SJCRH30 (cell line): Measurements from ENCODE around the gene GARIN5A. TPM values are rescaled to one million over a fixed set of nuclear protein-coding genes. Genes with fewer than 3 reads are reported as not detected.
"Not testable (repeated sequence)": the region's sequence is repeated elsewhere in the genome, so short reads cannot be mapped to it uniquely, and the experiment has no call there.

ENCODE experiments used
- DNase-seq, 2 experiments: peaks; one replicate each; pipeline ENCODE4 v3.0.0-alpha.2; 2015 to 2020
- H3K27ac ChIP-seq: fragments of 250-450 bp; sonication (Bioruptor Pico); 2 replicates; pipeline ENCODE4 v1.5.1; 2020; ENCODE audit warnings: mild to moderate bottlenecking, moderate library complexity
- H3K27me3 ChIP-seq: fragments of 250-450 bp; sonication (Bioruptor Pico); 2 replicates; pipeline ENCODE4 v1.5.1; 2020; ENCODE audit warnings: mild to moderate bottlenecking, moderate library complexity
- H3K36me3 ChIP-seq: fragments of 250-450 bp; sonication (Bioruptor Pico); 2 replicates; pipeline ENCODE4 v1.5.1; 2020; ENCODE audit warnings: mild to moderate bottlenecking, moderate library complexity
- H3K4me1 ChIP-seq: fragments of 250-450 bp; sonication (Bioruptor Pico); 2 replicates; pipeline ENCODE4 v1.5.1; 2020; ENCODE audit warnings: mild to moderate bottlenecking, moderate library complexity
- H3K4me3 ChIP-seq: fragments of 250-450 bp; sonication (Bioruptor Pico); 2 replicates; pipeline ENCODE4 v1.5.1; 2020; ENCODE audit warnings: mild to moderate bottlenecking, moderate library complexity
- H3K9me3 ChIP-seq: fragments of 250-450 bp; sonication (Bioruptor Pico); replicated peaks from 2 replicates; pipeline ENCODE4 v1.5.1; 2020; ENCODE audit warnings: mild to moderate bottlenecking, moderate library complexity
- total RNA-seq: library from RNA; depleted of rRNA; stranded (reverse); fragments of >200 nt; shearing (Covaris generic); gene quantifications from 2 replicates; pipeline ENCODE4 v1.2.3, GENCODE V29; 2014

The GARIN5A gene
- total RNA-seq, 1 experiment from 2014 or later, result 1.2 TPM

GRCh38 chr19:50485284-50485955, 8.8 kb upstream of the GARIN5A start:
- no peak for DNase-seq
- no peak overlapping the region for H3K27ac ChIP-seq
- no peak overlapping the region for H3K4me3 ChIP-seq

DNA sequence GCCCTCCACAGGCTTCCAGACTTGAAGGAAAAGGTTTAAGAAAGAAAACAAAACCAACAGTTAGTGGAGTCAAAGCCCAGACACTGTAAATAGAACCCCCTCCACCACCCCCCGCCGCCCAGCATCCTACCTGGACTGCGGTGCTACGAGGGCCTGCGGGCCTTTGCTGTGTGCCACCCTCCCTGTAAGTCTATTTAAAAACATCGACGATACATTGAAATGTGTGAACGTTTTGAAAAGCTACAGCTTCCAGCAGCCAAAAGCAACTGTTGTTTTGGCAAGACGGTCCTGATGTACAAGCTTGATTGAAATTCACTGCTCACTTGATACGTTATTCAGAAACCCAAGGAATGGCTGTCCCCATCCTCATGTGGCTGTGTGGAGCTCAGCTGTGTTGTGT, 6.3 kb upstream of the GARIN5A start:
- Histone ChIP-seq H3K4me3 (no peak overlapping the region), H3K27me3 (no peaks in the 10 kb centered on the region), H3K36me3 (peaks cover 22% of the 10 kb centered on the region), H3K9me3 (no peaks in the 10 kb centered on the region), H3K27ac (no peak overlapping the region), H3K4me1 (no peaks in the 10 kb centered on the region)
- DNase-seq, result no peak

More at GRCh38 chr19:50485284-50485955, 8.8 kb upstream of the GARIN5A start:
- H3K4me1 ChIP-seq, result peaks cover 13% of the 10 kb centered on the region
- no peaks in the 10 kb centered on the region for H3K9me3 ChIP-seq
- H3K27me3 ChIP-seq, result no peaks in the 10 kb centered on the region
- peaks cover 22% of the 10 kb centered on the region for H3K36me3 ChIP-seq

GRCh38 chr19:50482271-50482855, 5.7 kb upstream of the GARIN5A start:
- Histone ChIP-seq H3K27ac (no peak overlapping the region), H3K4me1 (no peaks in the 10 kb centered on the region; the same call in 1 of the 2 replicates), H3K36me3 (peaks cover 16% of the 10 kb centered on the region), H3K4me3 (no peak overlapping the region), H3K27me3 (no peaks in the 10 kb centered on the region), H3K9me3 (no peaks in the 10 kb centered on the region)
- no peak for DNase-seq

- no peak overlapping the region for H3K27ac ChIP-seq
- no peaks in the 10 kb centered on the region for H3K9me3 ChIP-seq
- H3K27me3 ChIP-seq, result no peaks in the 10 kb centered on the region
- H3K4me1 ChIP-seq, result no peaks in the 10 kb centered on the region; the same call in 1 of the 2 replicates
- peaks cover 8% of the 10 kb centered on the region for H3K36me3 ChIP-seq
- no peak for DNase-seq
- H3K4me3 ChIP-seq, result no peak overlapping the region
These were observed 4.9 kb upstream of the GARIN5A start for GRCh38 chr19:50481351-50482149.

DNA sequence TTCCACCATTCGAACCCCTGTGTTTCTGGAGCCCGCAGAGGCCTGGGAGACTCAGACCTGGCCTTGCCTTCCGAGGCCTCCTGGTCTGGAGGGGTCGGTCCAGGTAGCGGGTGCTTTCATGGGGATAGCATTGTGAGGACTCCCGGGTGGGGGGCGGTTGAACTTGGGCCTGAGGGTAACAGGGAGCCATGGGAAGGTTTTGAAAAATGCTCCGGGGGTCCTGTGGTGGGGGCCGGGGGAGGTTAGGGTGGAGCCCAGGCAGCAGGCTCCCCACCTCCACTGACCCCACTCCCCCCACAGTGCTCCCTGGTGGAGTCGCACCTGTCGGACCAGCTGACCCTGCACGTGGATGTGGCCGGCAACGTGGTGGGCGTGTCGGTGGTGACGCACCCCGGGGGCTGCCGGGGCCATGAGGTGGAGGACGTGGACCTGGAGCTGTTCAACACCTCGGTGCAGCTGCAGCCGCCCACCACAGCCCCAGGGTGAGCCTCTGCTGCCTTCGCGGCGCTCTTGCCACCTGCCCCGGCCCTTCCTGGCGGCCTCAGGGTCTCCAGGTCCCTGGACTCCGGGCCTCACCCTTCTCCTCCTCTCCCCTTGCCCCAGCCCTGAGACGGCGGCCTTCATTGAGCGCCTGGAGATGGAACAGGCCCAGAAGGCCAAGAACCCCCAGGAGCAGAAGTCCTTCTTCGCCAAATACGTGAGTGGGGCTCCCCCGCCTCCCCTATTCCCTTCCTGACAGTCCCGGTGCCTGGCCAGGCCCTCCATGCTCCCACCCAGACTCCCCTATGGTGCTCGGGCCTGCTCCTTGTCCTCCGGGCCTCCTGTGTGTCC, 3.8 kb upstream of the GARIN5A start:
- no peak for DNase-seq
- Histone ChIP-seq H3K4me1 (no peaks in the 10 kb centered on the region; the same call in 1 of the 2 replicates), H3K4me3 (no peak overlapping the region), H3K27me3 (no peaks in the 10 kb centered on the region), H3K36me3 (no peaks in the 10 kb centered on the region), H3K9me3 (no peaks in the 10 kb centered on the region), H3K27ac (no peak overlapping the region)

GRCh38 chr19:50479761-50480251, 3.2 kb upstream of the GARIN5A start:
- H3K4me1 ChIP-seq, result no peaks in the 10 kb centered on the region; the same call in 1 of the 2 replicates
- no peaks in the 10 kb centered on the region for H3K36me3 ChIP-seq
- no peaks in the 10 kb centered on the region for H3K27me3 ChIP-seq
- H3K9me3 ChIP-seq, result no peaks in the 10 kb centered on the region
- H3K4me3 ChIP-seq, result no peak overlapping the region
- DNase-seq, result no peak
- no peak overlapping the region for H3K27ac ChIP-seq

DNA sequence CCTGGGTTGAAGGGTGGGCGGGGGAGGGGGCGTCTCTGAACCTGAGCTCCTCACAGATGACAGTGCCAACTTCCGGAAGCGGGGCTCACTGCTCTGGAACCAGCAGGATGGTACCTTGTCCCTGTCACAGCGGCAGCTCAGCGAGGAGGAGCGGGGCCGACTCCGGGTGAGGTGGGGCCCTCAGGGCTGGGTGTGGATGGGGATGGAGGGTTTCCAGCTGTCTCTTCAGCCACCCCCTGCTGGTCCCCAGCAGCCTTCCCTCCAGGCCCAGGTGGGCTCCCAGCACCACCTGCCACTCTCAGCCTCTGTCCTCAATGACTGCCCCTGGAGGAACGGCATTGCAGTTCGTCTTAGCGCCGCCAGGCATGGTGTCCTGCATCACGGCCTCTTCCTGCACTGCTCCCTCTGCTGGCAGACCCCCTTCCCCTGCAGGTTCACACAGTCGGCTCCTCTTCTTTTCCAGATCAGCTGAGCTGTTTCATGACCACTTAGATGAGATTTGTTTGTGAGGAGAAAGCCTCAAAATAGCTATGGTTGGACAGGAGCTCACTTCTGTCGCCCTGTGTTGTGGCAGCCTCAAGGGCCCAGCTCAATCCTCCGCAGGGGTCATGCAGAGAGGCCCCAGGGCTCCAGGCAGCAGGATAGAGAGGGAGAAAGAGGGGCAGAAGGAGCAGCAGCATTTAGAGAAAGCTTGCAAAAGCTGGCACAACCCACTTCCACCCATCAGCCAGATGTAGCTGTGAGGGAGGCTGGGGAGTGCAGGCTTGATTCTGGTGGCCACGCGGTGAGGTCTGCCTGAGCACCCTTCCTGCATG, 2.5 kb upstream of the GARIN5A start:
- DNase-seq, result peak; percentile 73 to 77

DNA sequence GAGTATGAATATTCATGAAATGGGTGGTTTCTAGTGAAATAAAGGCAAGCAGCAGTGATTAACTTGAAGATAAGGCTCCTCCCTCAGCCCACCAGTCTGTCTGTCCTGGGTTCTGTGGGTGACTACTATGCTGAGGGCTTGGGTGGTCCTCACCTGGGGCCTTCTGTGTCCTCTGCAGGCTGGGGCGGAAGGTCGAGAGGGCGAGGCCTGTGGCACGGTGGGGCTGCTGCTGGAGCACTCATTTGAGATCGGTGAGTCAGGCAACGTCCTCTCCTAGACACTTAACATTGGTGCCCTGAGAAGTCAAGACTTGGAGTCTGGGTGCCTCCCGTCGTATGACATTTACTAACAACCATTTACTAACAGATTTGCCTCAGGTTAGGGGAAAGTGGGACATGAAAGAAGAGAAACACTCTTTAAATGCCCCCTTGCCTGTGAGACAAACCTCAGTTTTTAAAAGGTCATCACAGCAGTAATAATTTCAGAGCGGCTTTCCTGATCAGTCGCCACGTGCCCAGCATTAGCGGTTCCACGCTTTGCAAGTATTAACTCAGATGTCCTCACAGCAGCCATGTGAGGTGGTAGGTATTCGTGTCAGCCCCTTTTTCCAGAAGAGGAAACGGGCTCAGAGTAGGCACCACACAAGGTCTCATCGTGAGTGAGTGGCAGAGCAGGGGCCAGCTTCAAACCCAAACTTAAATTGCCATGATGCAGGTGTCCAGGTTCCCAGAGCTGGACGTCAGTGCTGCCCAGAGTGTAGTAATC, 1.3 kb upstream of the GARIN5A start:
- no peak overlapping the region for H3K4me3 ChIP-seq
- H3K4me1 ChIP-seq, result no peaks in the 10 kb centered on the region; the same call in 1 of the 2 replicates
- no peaks in the 10 kb centered on the region for H3K9me3 ChIP-seq
- no peak for DNase-seq
- no peak overlapping the region for H3K27ac ChIP-seq
- H3K36me3 ChIP-seq, result no peaks in the 10 kb centered on the region
- no peaks in the 10 kb centered on the region for H3K27me3 ChIP-seq

More for the DNA sequence above, 2.5 kb upstream of the GARIN5A start:
- Histone ChIP-seq H3K4me1 (no peaks in the 10 kb centered on the region; the same call in 1 of the 2 replicates), H3K27ac (no peak overlapping the region), H3K36me3 (no peaks in the 10 kb centered on the region), H3K27me3 (no peaks in the 10 kb centered on the region), H3K4me3 (no peak overlapping the region), H3K9me3 (no peaks in the 10 kb centered on the region)

DNA sequence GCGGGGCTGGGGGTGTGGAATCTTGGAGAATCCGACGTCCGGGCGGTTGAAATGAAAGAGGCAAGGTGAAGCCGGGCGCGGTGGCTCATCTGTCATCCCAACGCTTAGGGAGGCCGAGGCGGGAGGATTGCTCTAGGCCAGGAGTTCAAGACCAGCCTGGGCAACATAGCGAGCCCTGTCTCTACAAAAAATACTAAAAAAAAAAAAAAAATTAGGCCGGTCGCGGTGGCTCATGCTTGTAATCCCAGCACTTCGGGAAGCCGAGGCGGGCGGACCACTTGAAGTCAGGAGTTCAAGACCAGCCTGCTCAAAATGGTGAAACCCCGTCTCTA, 225 bp upstream of the GARIN5A start:
- no peak overlapping the region for H3K27ac ChIP-seq
- no peak for DNase-seq
- H3K27me3 ChIP-seq, result no peaks in the 10 kb centered on the region
- H3K4me3 ChIP-seq, result peak overlapping the region; percentile 79
- H3K36me3 ChIP-seq, result no peaks in the 10 kb centered on the region
- H3K4me1 ChIP-seq, result no peaks in the 10 kb centered on the region; the same call in 1 of the 2 replicates
- H3K9me3 ChIP-seq, result no peaks in the 10 kb centered on the region

DNA sequence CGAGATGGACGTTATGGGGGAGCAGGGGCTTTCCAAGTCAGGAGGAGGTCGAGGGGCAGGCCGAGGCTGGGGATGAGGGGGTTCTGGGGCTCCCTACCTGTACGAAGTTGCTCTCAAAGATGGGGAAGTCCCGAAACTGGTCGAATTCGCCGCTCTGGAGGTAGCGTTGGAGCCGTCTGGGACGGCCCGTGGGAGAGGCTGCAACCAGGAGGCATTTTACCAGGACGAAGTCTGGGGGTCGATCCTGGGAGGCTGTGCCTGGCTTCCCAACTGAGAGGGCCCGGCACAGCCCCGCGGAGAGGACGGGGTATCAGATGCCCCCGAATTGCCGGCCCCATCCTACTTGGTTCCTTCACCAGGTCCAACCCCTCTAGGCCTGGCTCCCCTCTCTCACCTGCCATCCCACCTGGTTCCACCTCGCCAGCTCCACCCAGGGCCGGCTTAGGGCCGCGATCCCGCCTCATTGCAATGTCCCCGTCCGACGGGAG, 868 bp downstream of the GARIN5A start:
- Histone ChIP-seq H3K27ac (no peak overlapping the region), H3K4me1 (no peaks in the 10 kb centered on the region; the same call in 1 of the 2 replicates), H3K36me3 (no peaks in the 10 kb centered on the region), H3K27me3 (no peaks in the 10 kb centered on the region), H3K9me3 (no peaks in the 10 kb centered on the region), H3K4me3 (peak overlapping the region; percentile 79)
- no peak for DNase-seq

DNA sequence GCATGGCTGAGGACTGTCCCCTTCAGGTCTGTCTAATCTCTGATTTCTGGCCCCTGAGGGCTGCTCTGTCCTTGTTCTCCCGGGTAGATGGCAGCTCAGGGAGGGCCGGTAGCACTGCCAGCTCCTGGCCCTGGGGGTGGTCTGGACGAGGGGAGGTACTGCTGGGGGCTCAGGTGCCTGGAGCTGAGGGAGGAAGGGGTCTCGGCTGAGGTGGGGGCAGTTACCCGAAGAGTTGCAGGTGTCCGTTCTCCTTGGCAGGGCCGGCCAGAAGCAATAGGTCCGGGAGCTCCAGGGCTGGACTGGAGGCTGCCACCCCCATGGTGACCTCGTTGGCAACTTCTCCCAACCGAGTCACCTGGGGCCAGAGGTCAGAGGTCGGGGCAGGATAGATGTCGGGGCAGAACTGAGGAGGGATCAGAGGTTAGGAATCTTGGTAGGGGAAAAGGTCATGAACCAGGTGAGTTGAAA, 1.5 kb downstream of the GARIN5A start:
- no peaks in the 10 kb centered on the region for H3K9me3 ChIP-seq
- no peaks in the 10 kb centered on the region; the same call in 1 of the 2 replicates for H3K4me1 ChIP-seq
- H3K36me3 ChIP-seq, result no peaks in the 10 kb centered on the region
- no peak overlapping the region for H3K4me3 ChIP-seq
- DNase-seq, result no peak
- H3K27me3 ChIP-seq, result no peaks in the 10 kb centered on the region
- H3K27ac ChIP-seq, result no peak overlapping the region

GRCh38 chr19:50473336-50473735, 3.3 kb downstream of the GARIN5A start:
- not testable (repeated sequence) for H3K4me3 ChIP-seq, H3K27me3 ChIP-seq, H3K27ac ChIP-seq, H3K36me3 ChIP-seq, H3K9me3 ChIP-seq, H3K4me1 ChIP-seq, DNase-seq

DNA sequence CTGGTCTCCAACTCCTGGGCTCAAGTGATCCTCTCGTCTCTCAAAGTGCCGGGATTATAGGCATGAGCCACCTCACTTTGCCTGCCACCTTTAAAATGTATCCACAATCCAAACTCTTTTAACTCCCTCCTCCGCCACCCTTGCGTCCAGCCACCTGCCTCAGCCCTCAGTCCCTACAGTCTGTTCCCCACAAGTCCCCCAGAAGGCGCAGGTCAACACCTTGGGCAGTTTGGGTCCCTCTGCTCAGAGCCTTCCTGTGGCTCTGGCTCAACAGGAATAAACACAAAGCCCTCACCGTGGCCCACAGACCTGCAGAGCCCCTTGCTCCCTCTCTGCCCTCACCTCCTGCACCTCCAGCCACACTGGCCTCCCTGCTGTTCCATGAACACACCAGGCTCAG, 7.8 kb downstream of the GARIN5A start:
- Histone ChIP-seq H3K27ac (no peak overlapping the region), H3K27me3 (no peaks in the 10 kb centered on the region), H3K4me3 (no peak overlapping the region), H3K36me3 (no peaks in the 10 kb centered on the region), H3K4me1 (peaks cover 14% of the 10 kb centered on the region), H3K9me3 (no peaks in the 10 kb centered on the region)
- DNase-seq, result no peak
